Measurements from ENCODE around the gene TUBA1A. TPM values are rescaled to one million over a fixed set of nuclear protein-coding genes. Genes with fewer than 3 reads are reported as not detected.
"Not testable (repeated sequence)": the region's sequence is repeated elsewhere in the genome, so short reads cannot be mapped to it uniquely, and the experiment has no call there.

TUBA1A gene
- total RNA-seq, 1 donor, result 478 TPM

GRCh38 chr12:49187184-49187583 is 1.7 kb downstream of the TUBA1A start:
- Histone ChIP-seq H3K9me3 (ENCODE audit: low read depth, low read length) (no peaks in the 10 kb centered on the region), H3K79me2 (ENCODE audit: insufficient read depth, low read length) (peaks cover 23% of the 10 kb centered on the region)
- peak; percentile 70 for DNase-seq (ENCODE audit: insufficient read length, low spot score, missing footprints)

GRCh38 chr12:49186307-49186706 is 2.6 kb downstream of the TUBA1A start:
- peaks cover 23% of the 10 kb centered on the region for H3K79me2 ChIP-seq (ENCODE audit: insufficient read depth, low read length)
- H2AFZ ChIP-seq (ENCODE audit: low read length); H3K27me3 ChIP-seq (ENCODE audit: insufficient read depth, low read length); H3K4me3 ChIP-seq (ENCODE audit: insufficient read depth, low read length); H3K27ac ChIP-seq (ENCODE audit: low read depth, low read length); H3K4me2 ChIP-seq (ENCODE audit: insufficient read depth, low read length); H3K9me3 ChIP-seq (ENCODE audit: low read depth, low read length): not testable (repeated sequence)
- peak; percentile 21 for DNase-seq (ENCODE audit: insufficient read length, low spot score, missing footprints)
- peaks cover 12% of the 10 kb centered on the region for H4K20me1 ChIP-seq (ENCODE audit: insufficient read depth, low read length)
- H3K4me1 ChIP-seq (ENCODE audit: insufficient read depth, low read length), result peaks cover 10% of the 10 kb centered on the region
- peaks cover 21% of the 10 kb centered on the region for H3K36me3 ChIP-seq (ENCODE audit: insufficient read depth, low read length)

More at GRCh38 chr12:49187184-49187583, 1.7 kb downstream of the TUBA1A start:
- Histone ChIP-seq H3K4me2 (ENCODE audit: insufficient read depth, low read length) (peak overlapping the region; percentile 86), H2AFZ (ENCODE audit: low read length) (no peak overlapping the region), H4K20me1 (ENCODE audit: insufficient read depth, low read length) (peaks cover 12% of the 10 kb centered on the region), H3K27ac (ENCODE audit: low read depth, low read length) (no peak overlapping the region), H3K4me1 (ENCODE audit: insufficient read depth, low read length) (peaks cover 10% of the 10 kb centered on the region), H3K4me3 (ENCODE audit: insufficient read depth, low read length) (peak overlapping the region; percentile 85), H3K27me3 (ENCODE audit: insufficient read depth, low read length) (no peaks in the 10 kb centered on the region), H3K36me3 (ENCODE audit: insufficient read depth, low read length) (peaks cover 21% of the 10 kb centered on the region)
- TF ChIP-seq, protein P1, sequence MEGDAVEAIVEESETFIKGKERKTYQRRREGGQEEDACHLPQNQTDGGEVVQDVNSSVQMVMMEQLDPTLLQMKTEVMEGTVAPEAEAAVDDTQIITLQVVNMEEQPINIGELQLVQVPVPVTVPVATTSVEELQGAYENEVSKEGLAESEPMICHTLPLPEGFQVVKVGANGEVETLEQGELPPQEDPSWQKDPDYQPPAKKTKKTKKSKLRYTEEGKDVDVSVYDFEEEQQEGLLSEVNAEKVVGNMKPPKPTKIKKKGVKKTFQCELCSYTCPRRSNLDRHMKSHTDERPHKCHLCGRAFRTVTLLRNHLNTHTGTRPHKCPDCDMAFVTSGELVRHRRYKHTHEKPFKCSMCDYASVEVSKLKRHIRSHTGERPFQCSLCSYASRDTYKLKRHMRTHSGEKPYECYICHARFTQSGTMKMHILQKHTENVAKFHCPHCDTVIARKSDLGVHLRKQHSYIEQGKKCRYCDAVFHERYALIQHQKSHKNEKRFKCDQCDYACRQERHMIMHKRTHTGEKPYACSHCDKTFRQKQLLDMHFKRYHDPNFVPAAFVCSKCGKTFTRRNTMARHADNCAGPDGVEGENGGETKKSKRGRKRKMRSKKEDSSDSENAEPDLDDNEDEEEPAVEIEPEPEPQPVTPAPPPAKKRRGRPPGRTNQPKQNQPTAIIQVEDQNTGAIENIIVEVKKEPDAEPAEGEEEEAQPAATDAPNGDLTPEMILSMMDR (IDR thresholded peaks at IDR 0.05; ENCODE audit: extremely low read depth, low read depth, low read length), result no peak

GRCh38 chr12:49184697-49185096 is 4.2 kb downstream of the TUBA1A start:
- not testable (repeated sequence) for H2AFZ ChIP-seq (ENCODE audit: low read length); H3K9me3 ChIP-seq (ENCODE audit: low read depth, low read length); H3K27ac ChIP-seq (ENCODE audit: low read depth, low read length); H3K27me3 ChIP-seq (ENCODE audit: insufficient read depth, low read length); H3K4me3 ChIP-seq (ENCODE audit: insufficient read depth, low read length); H3K4me2 ChIP-seq (ENCODE audit: insufficient read depth, low read length); DNase-seq (ENCODE audit: insufficient read length, low spot score, missing footprints)
- peaks cover 21% of the 10 kb centered on the region for H3K36me3 ChIP-seq (ENCODE audit: insufficient read depth, low read length)
- H3K4me1 ChIP-seq (ENCODE audit: insufficient read depth, low read length), result peaks cover 10% of the 10 kb centered on the region
- peaks cover 12% of the 10 kb centered on the region for H4K20me1 ChIP-seq (ENCODE audit: insufficient read depth, low read length)
- peaks cover 23% of the 10 kb centered on the region for H3K79me2 ChIP-seq (ENCODE audit: insufficient read depth, low read length)

- not testable (repeated sequence) for H3K4me2 ChIP-seq (ENCODE audit: insufficient read depth, low read length); H3K4me3 ChIP-seq (ENCODE audit: insufficient read depth, low read length); H3K9me3 ChIP-seq (ENCODE audit: low read depth, low read length); H3K27me3 ChIP-seq (ENCODE audit: insufficient read depth, low read length); H3K27ac ChIP-seq (ENCODE audit: low read depth, low read length); H2AFZ ChIP-seq (ENCODE audit: low read length); H3K4me1 ChIP-seq (ENCODE audit: insufficient read depth, low read length); DNase-seq (ENCODE audit: insufficient read length, low spot score, missing footprints)
- H3K36me3 ChIP-seq (ENCODE audit: insufficient read depth, low read length), result peaks cover 21% of the 10 kb centered on the region
- peaks cover 12% of the 10 kb centered on the region for H4K20me1 ChIP-seq (ENCODE audit: insufficient read depth, low read length)
- H3K79me2 ChIP-seq (ENCODE audit: insufficient read depth, low read length), result peaks cover 22% of the 10 kb centered on the region
Observed at GRCh38 chr12:49183214-49183950, 5.5 kb downstream of the TUBA1A start.

GRCh38 chr12:49174218-49174617 is 14.7 kb downstream of the TUBA1A start:
- H2AFZ ChIP-seq (ENCODE audit: low read length), result no peak overlapping the region

More at GRCh38 chr12:49174218-49174617, 14.7 kb downstream of the TUBA1A start:
- Histone ChIP-seq H3K9me3 (ENCODE audit: low read depth, low read length) (no peaks in the 10 kb centered on the region), H3K4me1 (ENCODE audit: insufficient read depth, low read length) (no peaks in the 10 kb centered on the region), H4K20me1 (ENCODE audit: insufficient read depth, low read length) (no peaks in the 10 kb centered on the region), H3K79me2 (ENCODE audit: insufficient read depth, low read length) (no peaks in the 10 kb centered on the region), H3K36me3 (ENCODE audit: insufficient read depth, low read length) (no peaks in the 10 kb centered on the region), H3K4me2 (ENCODE audit: insufficient read depth, low read length) (no peak overlapping the region), H3K4me3 (ENCODE audit: insufficient read depth, low read length) (no peak overlapping the region), H3K27ac (ENCODE audit: low read depth, low read length) (no peak overlapping the region), H3K27me3 (ENCODE audit: insufficient read depth, low read length) (no peaks in the 10 kb centered on the region)
- TF ChIP-seq, protein P1 (IDR thresholded peaks at IDR 0.05; ENCODE audit: extremely low read depth, low read depth, low read length), result no peak
- peak; percentile 9 for DNase-seq (ENCODE audit: insufficient read length, low spot score, missing footprints)
